Right atrium auricular region (tissue), 2 donors: ENCODE measurements around the gene PLP1. TPM values are rescaled to one million over a fixed set of nuclear protein-coding genes. Genes with fewer than 3 reads are reported as not detected.

Experiments
- DNase-seq: peaks from one replicate; pipeline ENCODE4 v3.0.0-alpha.2; 2019; ENCODE audit warnings: low spot score
- H3K27ac ChIP-seq, 2 donors: fragments of 200-600 bp; sonication (generic); 1 replicate in 1 of 2; 2 replicates in 1 of 2; pipeline ENCODE4 v1.5.1; 2016 to 2019
- H3K27me3 ChIP-seq, 2 donors: fragments of 200-600 bp; sonication (generic); one replicate each; pipeline versions ENCODE4 v1.5.1 to v1.6.0; 2017 to 2019
- H3K36me3 ChIP-seq: fragments of 200-600 bp; sonication (generic); one replicate; pipeline ENCODE4 v1.5.1; 2016
- H3K4me1 ChIP-seq, 2 donors: fragments of 200-600 bp; sonication (generic); one replicate each; pipeline versions ENCODE4 v1.5.1 to v1.6.0; 2017 to 2019
- H3K4me3 ChIP-seq, 2 donors: fragments of 200-600 bp; sonication (generic); 1 replicate in 1 of 2; 2 replicates in 1 of 2; pipeline ENCODE4 v1.5.1; 2017 to 2019; ENCODE audit warnings: mild to moderate bottlenecking in 1 of 2, moderate library complexity in 1 of 2
- H3K9me3 ChIP-seq, 2 donors: fragments of 200-600 bp; sonication (generic); one replicate each; pipeline ENCODE4 v1.5.1; 2019
- total RNA-seq, 2 donors: library from RNA; depleted of rRNA; stranded (reverse); fragments of >200 nt; gene quantifications; one replicate each; pipeline ENCODE4 v1.1.0, GENCODE V29; 2016
- TF ChIP-seq, protein P1 (sequence below), 2 donors: fragments of 200-600 bp; sonication (generic); IDR thresholded peaks; one replicate each; pipeline ENCODE4 v1.5.1; 2019; ENCODE audit warnings: antibody characterized with exemption in 2 of 2

PLP1 gene
- total RNA-seq, 2 donors from 2014 or later: 10.6 to 11.9 TPM

DNA sequence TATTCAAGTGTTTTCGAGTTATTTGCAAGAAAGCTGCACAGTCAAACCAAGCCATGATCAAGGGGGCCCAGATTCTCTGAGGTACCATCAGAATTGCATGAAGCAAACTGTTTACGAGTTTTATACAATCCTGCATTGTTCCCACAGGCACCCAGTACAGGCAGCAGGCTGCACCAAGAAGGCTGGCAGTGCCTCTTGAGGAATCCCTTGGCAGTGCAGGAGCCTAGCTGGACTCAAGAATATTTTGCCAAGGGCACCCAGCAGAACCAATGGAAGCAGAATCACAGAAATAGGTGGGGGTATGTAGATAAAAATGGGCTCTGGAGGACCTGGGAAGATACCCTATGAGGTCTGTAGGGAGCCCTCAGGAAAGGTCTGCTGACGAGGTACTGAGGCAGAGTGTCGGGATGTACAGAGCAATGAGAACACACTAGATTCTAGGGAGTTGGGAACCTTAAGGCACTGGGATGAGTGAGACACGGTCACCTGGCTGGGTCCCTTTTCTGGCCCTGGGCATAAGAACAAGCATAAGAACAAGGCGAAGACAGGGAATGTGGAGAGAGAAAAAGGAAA lies 2.5 kb upstream of the PLP1 start:
- Histone ChIP-seq H3K27ac (no peak overlapping the region), H3K9me3 (no peaks in the 10 kb centered on the region), H3K4me3 (no peak overlapping the region), H3K27me3 (no peaks in the 10 kb centered on the region), H3K36me3 (no peaks in the 10 kb centered on the region), H3K4me1 (no peaks in the 10 kb centered on the region)
- TF ChIP-seq, protein P1, sequence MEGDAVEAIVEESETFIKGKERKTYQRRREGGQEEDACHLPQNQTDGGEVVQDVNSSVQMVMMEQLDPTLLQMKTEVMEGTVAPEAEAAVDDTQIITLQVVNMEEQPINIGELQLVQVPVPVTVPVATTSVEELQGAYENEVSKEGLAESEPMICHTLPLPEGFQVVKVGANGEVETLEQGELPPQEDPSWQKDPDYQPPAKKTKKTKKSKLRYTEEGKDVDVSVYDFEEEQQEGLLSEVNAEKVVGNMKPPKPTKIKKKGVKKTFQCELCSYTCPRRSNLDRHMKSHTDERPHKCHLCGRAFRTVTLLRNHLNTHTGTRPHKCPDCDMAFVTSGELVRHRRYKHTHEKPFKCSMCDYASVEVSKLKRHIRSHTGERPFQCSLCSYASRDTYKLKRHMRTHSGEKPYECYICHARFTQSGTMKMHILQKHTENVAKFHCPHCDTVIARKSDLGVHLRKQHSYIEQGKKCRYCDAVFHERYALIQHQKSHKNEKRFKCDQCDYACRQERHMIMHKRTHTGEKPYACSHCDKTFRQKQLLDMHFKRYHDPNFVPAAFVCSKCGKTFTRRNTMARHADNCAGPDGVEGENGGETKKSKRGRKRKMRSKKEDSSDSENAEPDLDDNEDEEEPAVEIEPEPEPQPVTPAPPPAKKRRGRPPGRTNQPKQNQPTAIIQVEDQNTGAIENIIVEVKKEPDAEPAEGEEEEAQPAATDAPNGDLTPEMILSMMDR (IDR thresholded peaks at IDR 0.05): peak in 1 of 2 donors; percentile 55
- DNase-seq: no peak

DNA sequence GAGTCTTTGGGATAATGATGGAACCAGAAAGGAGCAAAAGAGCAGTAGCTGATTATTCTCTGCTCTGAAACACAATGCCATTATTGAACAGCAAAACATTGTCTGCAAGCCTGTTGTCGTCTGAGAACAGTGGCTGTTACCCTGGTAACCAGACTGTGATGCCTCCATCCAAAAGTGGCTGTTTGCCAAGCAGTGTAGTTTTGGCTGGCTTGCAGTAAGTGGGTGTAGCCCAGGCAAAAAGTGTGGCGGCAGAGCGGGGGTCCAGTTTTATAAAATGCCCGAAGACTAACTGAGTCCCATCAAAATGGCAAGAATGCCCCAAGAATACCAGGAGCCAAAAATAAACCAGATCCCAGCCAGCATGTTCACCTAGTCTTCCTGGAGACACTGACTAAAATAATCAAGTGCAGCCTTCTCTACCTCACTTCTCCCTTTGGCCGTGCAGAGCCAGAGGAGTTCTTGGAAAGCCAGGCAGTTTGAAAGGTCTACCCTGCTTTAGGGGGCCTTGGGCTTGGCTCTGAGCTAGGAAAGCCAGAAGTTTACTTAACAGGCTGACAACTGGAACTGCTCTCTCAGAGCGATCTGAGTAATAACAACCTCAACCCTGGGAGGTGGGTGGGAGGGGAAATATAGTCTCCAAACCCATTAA lies 2.6 kb downstream of the PLP1 start:
- DNase-seq: peak; percentile 55
- no peaks in the 10 kb centered on the region for H3K36me3 ChIP-seq
- H3K4me1 ChIP-seq: no peaks in the 10 kb centered on the region
- TF ChIP-seq, protein P1 (IDR thresholded peaks at IDR 0.05): no peak
- no peak overlapping the region for H3K27ac ChIP-seq
- no peaks in the 10 kb centered on the region for H3K9me3 ChIP-seq
- no peaks in the 10 kb centered on the region for H3K27me3 ChIP-seq
- no peak overlapping the region for H3K4me3 ChIP-seq

DNA sequence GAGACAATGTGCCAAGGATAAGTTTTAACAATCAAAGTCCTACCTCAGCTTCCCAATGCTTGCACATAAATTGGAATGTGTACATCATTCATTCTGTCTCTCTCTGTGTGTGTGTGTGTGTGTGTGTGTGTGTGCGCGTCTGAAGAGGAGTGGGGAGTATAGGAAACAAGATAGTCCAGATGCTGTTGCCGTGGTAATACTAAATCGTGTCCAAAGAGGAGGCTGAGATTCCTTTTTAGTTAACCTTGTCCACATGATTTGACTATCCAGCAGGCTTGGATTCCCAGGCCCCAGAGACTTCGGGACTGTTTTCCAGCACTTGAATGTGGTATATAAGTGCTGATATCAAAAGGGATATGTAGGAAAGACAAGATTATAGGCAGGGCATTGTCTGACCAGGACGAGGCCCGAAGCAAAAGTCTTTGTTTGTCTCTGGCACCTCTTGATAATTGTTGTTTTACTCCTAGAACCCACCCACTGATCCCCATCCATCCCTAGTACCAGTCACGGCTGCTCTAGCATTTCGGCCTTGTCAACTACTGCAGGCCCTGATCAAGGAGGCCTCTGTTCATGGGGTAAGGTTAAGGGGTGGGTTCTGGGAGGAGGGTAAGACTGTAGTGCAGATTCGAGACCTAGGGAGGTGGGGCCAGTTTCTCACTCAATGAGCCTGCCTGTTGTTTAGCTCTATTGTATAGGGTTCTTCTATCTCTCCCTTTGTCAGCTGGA lies 3.9 kb downstream of the PLP1 start:
- TF ChIP-seq, protein P1 (IDR thresholded peaks at IDR 0.05): no peak
- no peaks in the 10 kb centered on the region for H3K27me3 ChIP-seq
- H3K4me1 ChIP-seq: no peaks in the 10 kb centered on the region
- H3K36me3 ChIP-seq: no peaks in the 10 kb centered on the region
- H3K9me3 ChIP-seq: no peaks in the 10 kb centered on the region
- H3K4me3 ChIP-seq: no peak overlapping the region
- peak; percentile 28 for DNase-seq
- no peak overlapping the region for H3K27ac ChIP-seq

DNA sequence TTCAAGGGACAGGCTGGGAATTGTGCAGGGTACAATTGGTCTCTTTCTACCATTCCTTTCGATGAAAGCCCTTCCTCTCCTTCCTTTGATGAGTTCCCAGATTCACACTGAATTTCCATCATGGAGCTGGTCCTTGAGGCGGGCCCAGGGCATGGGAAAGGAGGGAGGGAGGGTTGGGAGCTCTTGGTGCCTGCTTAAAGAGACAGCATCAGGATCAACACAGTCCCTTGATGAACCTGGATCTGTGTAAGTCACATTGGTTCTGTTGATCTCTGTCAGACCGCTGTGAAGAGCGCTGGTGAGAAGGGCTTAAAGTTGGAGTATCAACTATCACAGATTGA lies 4.4 kb downstream of the PLP1 start:
- H3K36me3 ChIP-seq: no peaks in the 10 kb centered on the region
- H3K4me3 ChIP-seq: no peak overlapping the region
- TF ChIP-seq, protein P1 (IDR thresholded peaks at IDR 0.05): no peak

DNA sequence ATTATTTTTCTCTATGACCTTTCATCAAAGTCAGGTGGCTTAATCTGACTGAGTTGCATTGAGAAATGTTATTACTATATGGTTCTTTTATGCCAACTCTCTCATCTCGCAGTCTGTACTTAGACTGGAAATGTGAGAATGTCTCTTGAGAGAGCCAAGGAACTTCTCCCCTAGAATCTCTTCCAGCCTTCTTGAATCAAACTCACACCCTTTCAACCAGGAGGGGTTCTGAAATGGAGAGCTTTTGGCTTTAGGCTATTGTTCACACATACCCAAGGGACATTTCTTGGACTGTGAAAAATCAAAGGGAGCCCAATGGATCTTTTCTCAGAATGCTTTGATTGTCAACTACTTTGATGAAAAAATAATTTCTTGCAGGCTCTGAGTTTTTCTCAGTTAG lies 5.1 kb downstream of the PLP1 start:
- H3K9me3 ChIP-seq: no peaks in the 10 kb centered on the region
- H3K4me3 ChIP-seq: no peak overlapping the region
- TF ChIP-seq, protein P1 (IDR thresholded peaks at IDR 0.05): no peak
- H3K27ac ChIP-seq: no peak overlapping the region
- no peaks in the 10 kb centered on the region for H3K36me3 ChIP-seq
- DNase-seq: no peak
- H3K4me1 ChIP-seq: no peaks in the 10 kb centered on the region
- no peaks in the 10 kb centered on the region for H3K27me3 ChIP-seq

More for the DNA sequence above, 4.4 kb downstream of the PLP1 start:
- Histone ChIP-seq H3K4me1 (no peaks in the 10 kb centered on the region), H3K9me3 (no peaks in the 10 kb centered on the region), H3K27me3 (no peaks in the 10 kb centered on the region), H3K27ac (no peak overlapping the region)
- peak; percentile 42 for DNase-seq
